ENCODE results near the gene GTPBP2. TPM values are rescaled to one million over a fixed set of nuclear protein-coding genes. Genes with fewer than 3 reads are reported as not detected.

Gene GTPBP2
- total RNA-seq, 1 experiment from 2014 or later: 59.4 TPM

GRCh38 chr6:43616725-43617472, 12.2 kb downstream of the GTPBP2 start:
- intact Hi-C loops (cut with micrococcal nuclease; ENCODE audit: unreplicated experiment) (no loop called here), in situ Hi-C loops (cut with HindIII; ENCODE audit: low pct_unique_long_range_greater_than_20kb, low sequenced_read_pairs) (no loop called here)
- POLR2A ChIA-PET: no interaction called here
- no peaks in the 10 kb centered on the region for H3K4me1 ChIP-seq (ENCODE audit: control insufficient read depth, insufficient read depth, low read length)
- H3K27me3 ChIP-seq (ENCODE audit: control insufficient read depth, insufficient read depth, low read length): no peaks in the 10 kb centered on the region
- BruUV-seq (replicated peaks): no TSS peak
- CTCF ChIA-PET: no interaction called here
- H3K4me3 ChIP-seq (ENCODE audit: low read depth in 2 of 2, low read length in 2 of 2): no peak overlapping the region
- DNase-seq (ENCODE audit: low read depth, low spot score): no peak
- peaks cover 6% of the 10 kb centered on the region; the same call in 1 of the 2 replicates for H3K36me3 ChIP-seq (ENCODE audit: control insufficient read depth, insufficient read depth, low read length)
- H3K9me3 ChIP-seq (ENCODE audit: control insufficient read depth, insufficient read depth, low read depth, low read length): no peaks in the 10 kb centered on the region
- no peak for ATAC-seq
- H3K27ac ChIP-seq (ENCODE audit: low read length): no peak overlapping the region
- TF ChIP-seq CTCF (IDR thresholded peaks at IDR 0.05) (no peak), POLR2AphosphoS5 (IDR thresholded peaks at IDR 0.05; ENCODE audit: low read depth, low read length) (no peak), SIN3A (IDR thresholded peaks at IDR 0.05; ENCODE audit: borderline replicate concordance, insufficient read depth, low read depth, low read length) (no peak), TCF7L2 (IDR thresholded peaks at IDR 0.05; ENCODE audit: low read depth, low read length) (no peak)
- TF ChIP-seq, protein P1, sequence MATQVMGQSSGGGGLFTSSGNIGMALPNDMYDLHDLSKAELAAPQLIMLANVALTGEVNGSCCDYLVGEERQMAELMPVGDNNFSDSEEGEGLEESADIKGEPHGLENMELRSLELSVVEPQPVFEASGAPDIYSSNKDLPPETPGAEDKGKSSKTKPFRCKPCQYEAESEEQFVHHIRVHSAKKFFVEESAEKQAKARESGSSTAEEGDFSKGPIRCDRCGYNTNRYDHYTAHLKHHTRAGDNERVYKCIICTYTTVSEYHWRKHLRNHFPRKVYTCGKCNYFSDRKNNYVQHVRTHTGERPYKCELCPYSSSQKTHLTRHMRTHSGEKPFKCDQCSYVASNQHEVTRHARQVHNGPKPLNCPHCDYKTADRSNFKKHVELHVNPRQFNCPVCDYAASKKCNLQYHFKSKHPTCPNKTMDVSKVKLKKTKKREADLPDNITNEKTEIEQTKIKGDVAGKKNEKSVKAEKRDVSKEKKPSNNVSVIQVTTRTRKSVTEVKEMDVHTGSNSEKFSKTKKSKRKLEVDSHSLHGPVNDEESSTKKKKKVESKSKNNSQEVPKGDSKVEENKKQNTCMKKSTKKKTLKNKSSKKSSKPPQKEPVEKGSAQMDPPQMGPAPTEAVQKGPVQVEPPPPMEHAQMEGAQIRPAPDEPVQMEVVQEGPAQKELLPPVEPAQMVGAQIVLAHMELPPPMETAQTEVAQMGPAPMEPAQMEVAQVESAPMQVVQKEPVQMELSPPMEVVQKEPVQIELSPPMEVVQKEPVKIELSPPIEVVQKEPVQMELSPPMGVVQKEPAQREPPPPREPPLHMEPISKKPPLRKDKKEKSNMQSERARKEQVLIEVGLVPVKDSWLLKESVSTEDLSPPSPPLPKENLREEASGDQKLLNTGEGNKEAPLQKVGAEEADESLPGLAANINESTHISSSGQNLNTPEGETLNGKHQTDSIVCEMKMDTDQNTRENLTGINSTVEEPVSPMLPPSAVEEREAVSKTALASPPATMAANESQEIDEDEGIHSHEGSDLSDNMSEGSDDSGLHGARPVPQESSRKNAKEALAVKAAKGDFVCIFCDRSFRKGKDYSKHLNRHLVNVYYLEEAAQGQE (IDR thresholded peaks at IDR 0.05; ENCODE audit: insufficient read depth in 1 of 2, low read depth in 2 of 2, low read length in 1 of 2): no peak

- CTCF ChIA-PET: no interaction called here
- POLR2A ChIA-PET: interaction anchor here (0.6 kb wide), 1 partner anchor 498 kb away, joined by 3 read pairs; no protein-coding TSS in a partner anchor
- no peaks in the 10 kb centered on the region for H3K27me3 ChIP-seq (ENCODE audit: control insufficient read depth, insufficient read depth, low read length)
Observed at GRCh38 chr6:43614396-43614730, 14.7 kb downstream of the GTPBP2 start.

More at GRCh38 chr6:43614396-43614730, 14.7 kb downstream of the GTPBP2 start:
- Histone ChIP-seq H3K9me3 (ENCODE audit: control insufficient read depth, insufficient read depth, low read depth, low read length) (no peaks in the 10 kb centered on the region), H3K4me1 (ENCODE audit: control insufficient read depth, insufficient read depth, low read length) (no peaks in the 10 kb centered on the region), H3K4me3 (ENCODE audit: low read depth in 2 of 2, low read length in 2 of 2) (no peak overlapping the region), H3K27ac (ENCODE audit: low read length) (no peak overlapping the region), H3K36me3 (ENCODE audit: control insufficient read depth, insufficient read depth, low read length) (peaks cover 13% of the 10 kb centered on the region; the same call in 1 of the 2 replicates)
- no peak for ATAC-seq
- TF ChIP-seq POLR2AphosphoS5 (IDR thresholded peaks at IDR 0.05; ENCODE audit: low read depth, low read length): no peak
- TF ChIP-seq CTCF (IDR thresholded peaks at IDR 0.05): no peak
- no peak for TF ChIP-seq SIN3A (IDR thresholded peaks at IDR 0.05; ENCODE audit: borderline replicate concordance, insufficient read depth, low read depth, low read length)
- TF ChIP-seq, protein P1 (IDR thresholded peaks at IDR 0.05; ENCODE audit: insufficient read depth in 1 of 2, low read depth in 2 of 2, low read length in 1 of 2): no peak
- no peak for TF ChIP-seq TCF7L2 (IDR thresholded peaks at IDR 0.05; ENCODE audit: low read depth, low read length)
- in situ Hi-C loops (cut with HindIII; ENCODE audit: low pct_unique_long_range_greater_than_20kb, low sequenced_read_pairs) (no loop called here), intact Hi-C loops (cut with micrococcal nuclease; ENCODE audit: unreplicated experiment) (no loop called here)
- TSS peak; percentile 60 for BruUV-seq (replicated peaks)
- DNase-seq (ENCODE audit: low read depth, low spot score): no peak
